ENCODE results near the gene ANTXRL. TPM values are rescaled to one million over a fixed set of nuclear protein-coding genes. Genes with fewer than 3 reads are reported as not detected.
"Not testable (repeated sequence)": the region's sequence is repeated elsewhere in the genome, so short reads cannot be mapped to it uniquely, and the experiment has no call there.

The ANTXRL gene
- total RNA-seq, 4 donors from 2014 or later = not detected

DNA sequence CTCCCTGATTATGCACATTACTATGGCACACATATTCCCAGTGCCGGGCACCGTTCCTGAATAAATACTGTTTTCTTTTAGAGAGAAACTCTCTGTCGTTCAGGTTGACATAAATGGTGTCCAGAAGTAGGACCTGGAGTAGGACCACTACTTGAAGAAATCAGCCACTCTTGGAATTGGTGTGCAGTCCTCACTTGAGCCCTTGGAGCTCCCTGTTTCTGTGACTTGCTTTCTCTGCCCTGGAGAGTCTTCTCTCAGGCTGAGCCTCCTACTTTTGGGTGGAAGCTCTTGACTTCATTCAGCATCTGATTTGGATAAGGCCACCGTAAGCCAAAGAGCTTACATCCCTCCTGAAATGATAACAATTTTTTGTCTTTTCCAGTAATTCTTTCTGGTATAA lies 29.7 kb upstream of the ANTXRL start:
- Histone ChIP-seq H3K9me3 (no peaks in the 10 kb centered on the region), H3K4me1 (peaks cover 0 to 5% (median 0%) of the 10 kb centered on the region in 3 donors), H3K27ac (no peak overlapping the region), H3K36me3 (no peaks in the 10 kb centered on the region), H3K4me3 (no peak overlapping the region), H3K27me3 (no peaks in the 10 kb centered on the region)
- TF ChIP-seq, protein P1, sequence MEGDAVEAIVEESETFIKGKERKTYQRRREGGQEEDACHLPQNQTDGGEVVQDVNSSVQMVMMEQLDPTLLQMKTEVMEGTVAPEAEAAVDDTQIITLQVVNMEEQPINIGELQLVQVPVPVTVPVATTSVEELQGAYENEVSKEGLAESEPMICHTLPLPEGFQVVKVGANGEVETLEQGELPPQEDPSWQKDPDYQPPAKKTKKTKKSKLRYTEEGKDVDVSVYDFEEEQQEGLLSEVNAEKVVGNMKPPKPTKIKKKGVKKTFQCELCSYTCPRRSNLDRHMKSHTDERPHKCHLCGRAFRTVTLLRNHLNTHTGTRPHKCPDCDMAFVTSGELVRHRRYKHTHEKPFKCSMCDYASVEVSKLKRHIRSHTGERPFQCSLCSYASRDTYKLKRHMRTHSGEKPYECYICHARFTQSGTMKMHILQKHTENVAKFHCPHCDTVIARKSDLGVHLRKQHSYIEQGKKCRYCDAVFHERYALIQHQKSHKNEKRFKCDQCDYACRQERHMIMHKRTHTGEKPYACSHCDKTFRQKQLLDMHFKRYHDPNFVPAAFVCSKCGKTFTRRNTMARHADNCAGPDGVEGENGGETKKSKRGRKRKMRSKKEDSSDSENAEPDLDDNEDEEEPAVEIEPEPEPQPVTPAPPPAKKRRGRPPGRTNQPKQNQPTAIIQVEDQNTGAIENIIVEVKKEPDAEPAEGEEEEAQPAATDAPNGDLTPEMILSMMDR (IDR thresholded peaks at IDR 0.05) = no peak
- intact Hi-C loops (cut with DNase I) = no loop called here
- 57 to 62% methylated on average over 4 of the region's 4 CpGs for WGBS, 2 donors
- DNase-seq = no peak

DNA sequence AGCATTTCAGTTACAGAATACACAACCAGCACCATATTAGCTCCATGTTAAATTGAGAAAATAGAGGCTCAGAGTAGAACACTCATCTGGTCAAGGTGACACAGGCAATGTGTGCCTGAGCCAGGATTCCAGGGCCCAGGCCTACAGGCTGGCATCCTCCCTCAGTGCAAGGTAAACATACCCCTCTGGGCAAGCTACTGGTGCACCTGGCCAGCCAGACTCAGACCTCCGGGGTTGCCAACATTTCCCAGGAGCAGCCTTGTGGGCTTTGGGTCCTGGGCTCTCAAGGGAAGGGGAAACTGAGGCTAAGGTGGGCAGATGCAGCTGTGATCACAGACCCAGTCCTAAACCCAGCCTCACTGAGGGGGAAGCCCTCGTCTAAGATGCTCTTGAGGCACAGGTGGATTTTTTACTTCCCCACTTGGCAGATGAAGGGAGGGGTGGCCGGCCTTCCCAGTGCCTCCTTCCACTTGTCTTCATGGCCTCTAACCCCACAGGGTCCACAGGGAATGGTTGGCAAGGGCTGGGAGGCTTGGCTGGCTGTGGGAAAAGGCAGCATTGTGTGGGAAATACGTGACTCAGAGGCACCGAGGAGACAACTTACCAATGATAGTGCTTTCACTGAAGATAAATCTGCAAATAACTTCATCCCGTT lies 23.8 kb upstream of the ANTXRL start:
- H3K36me3 ChIP-seq; intact Hi-C loops (cut with DNase I); H3K27ac ChIP-seq; DNase-seq; H3K4me1 ChIP-seq; H3K4me3 ChIP-seq; H3K27me3 ChIP-seq; H3K9me3 ChIP-seq: not testable (repeated sequence)
- WGBS, 2 donors = 89 to 100% methylated on average over 1 to 5 of the region's 6 CpGs

DNA sequence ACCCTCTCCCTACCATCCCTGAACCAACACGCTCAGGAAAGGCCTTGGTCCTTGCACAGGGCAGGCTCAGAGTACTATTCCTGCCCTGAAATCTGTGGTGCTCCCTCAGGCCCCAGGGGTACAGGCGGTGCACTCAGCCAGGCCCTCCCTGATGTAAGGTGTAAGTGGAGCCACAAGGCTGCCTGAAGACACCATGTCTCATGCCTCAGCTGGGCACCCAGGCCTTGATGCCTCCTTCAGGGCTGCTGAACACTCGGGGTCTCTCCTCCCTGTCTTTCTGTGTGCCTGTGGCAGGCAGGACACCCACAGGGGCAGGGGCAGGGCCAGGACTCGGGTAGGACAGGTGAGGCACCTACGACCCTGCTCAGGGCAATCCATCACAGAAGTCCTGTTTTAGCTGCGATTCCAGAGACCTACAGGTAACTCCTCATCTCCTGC lies 22.9 kb upstream of the ANTXRL start:
- TF ChIP-seq, protein P1 (IDR thresholded peaks at IDR 0.05) = no peak
- no peak for TF ChIP-seq POLR2A (IDR thresholded peaks at IDR 0.05)
- H3K27me3 ChIP-seq = no peaks in the 10 kb centered on the region
- no peak overlapping the region for H3K27ac ChIP-seq
- DNase-seq = no peak
- H3K4me1 ChIP-seq = no peaks in the 10 kb centered on the region
- intact Hi-C loops (cut with DNase I) = no loop called here
- no peaks in the 10 kb centered on the region for H3K36me3 ChIP-seq
- 80 to 100% methylated on average over 1 of the region's 6 CpGs for WGBS, 2 donors
- H3K4me3 ChIP-seq = no peak overlapping the region
- H3K9me3 ChIP-seq = no peaks in the 10 kb centered on the region

DNA sequence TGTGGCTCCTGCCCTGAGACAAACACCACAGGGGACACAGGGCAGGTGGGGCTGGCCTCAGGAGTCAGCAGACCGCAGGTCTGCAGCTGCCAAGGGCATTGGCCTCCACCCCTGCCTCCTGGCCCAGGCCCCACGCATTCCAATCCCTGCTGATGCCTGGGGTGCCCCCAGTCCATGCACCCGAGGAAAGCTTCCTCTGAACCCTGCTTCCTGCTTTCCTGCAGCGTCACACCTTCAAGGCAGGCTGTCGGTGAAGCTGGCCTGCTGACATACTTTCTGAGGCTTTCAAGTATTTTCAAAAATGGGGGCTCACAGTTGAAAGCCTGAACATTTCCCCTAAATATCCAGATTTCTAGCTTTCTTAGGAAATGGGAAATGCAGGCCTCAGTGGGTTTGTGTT lies 22.5 kb upstream of the ANTXRL start:
- no peaks in the 10 kb centered on the region for H3K36me3 ChIP-seq
- WGBS, 2 donors = 60 to 88% methylated on average over 1 to 5 of the region's 5 CpGs
- DNase-seq = no peak
- no peak overlapping the region for H3K27ac ChIP-seq
- H3K4me3 ChIP-seq = no peak overlapping the region
- H3K4me1 ChIP-seq = no peaks in the 10 kb centered on the region
- no peak for TF ChIP-seq POLR2A (IDR thresholded peaks at IDR 0.05)
- H3K27me3 ChIP-seq = no peaks in the 10 kb centered on the region
- intact Hi-C loops (cut with DNase I) = no loop called here
- no peaks in the 10 kb centered on the region for H3K9me3 ChIP-seq

DNA sequence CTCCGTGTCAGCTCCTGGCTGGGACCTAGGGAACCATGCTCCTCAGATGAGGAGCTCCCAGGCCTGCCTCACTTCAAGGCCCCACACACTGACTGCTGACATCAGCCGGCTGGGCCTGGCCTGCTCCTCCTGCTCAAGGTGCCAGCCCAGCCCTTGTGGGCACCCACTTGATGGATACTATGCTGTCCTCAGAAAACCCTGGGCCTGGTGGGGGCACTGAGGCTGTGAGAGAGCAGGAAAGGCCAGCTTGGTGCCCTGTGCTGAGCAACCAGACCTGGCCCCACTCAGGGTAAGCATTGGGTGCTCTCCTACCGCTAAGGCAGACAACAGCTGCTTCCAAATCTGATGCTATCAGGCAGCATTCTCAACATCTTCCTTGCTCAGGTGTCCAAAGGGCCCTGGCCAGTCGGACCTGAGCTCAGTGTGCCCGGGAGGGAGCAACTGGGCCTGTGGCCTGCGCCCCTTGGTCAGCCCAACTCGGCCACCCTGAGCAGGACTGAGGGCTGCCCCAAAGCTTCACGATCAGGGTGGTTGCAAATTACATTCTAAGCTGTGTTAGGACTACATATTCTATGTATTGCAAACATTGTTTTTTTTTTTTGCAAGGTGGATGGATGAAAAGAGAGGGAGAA lies 21.9 kb upstream of the ANTXRL start:
- intact Hi-C loops (cut with DNase I) = no loop called here

DNA sequence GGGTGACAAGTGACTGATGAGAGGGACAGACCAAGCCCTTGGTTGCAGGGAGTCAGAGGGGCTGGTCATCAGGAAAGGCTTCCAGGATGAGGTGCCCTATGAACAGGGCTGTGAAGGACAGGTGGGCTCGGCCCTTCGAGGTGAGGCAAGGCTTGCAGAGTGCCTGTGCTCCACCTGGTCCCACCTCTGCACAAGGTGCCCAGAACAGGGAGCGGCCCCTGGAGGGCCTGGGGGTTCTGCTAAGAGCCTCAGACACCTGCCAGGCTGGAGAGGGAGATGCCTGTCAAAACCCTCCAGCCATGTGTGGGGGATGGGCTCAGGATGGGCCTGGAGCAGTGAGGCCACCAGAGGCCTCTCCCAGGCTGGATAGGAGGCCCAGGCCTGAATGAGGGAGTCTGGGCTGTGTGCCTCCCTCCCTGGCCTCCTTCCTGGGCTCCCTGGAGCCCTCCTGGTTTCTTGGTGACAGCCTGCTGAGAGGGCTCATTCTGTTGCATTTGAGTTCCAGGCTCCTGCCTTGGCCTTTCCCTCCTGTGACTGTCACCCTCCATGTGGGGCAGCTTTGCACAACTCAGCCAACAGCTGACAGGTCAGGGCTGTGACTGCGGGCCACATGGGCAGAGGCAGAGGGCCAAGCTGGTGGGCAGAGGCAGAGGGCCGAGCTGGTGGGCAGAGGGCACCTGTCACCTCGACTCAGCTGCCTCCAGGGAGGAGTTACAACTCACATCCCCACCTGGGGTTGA lies 21.1 kb upstream of the ANTXRL start:
- H3K27ac ChIP-seq; H3K27me3 ChIP-seq; intact Hi-C loops (cut with DNase I); H3K36me3 ChIP-seq; DNase-seq; H3K9me3 ChIP-seq; H3K4me1 ChIP-seq; H3K4me3 ChIP-seq: not testable (repeated sequence)
- WGBS, 2 donors = 79% methylated on average over 3 of the region's 6 CpGs; no CpG with 5 or more reads in 1 of the 2 donors

More for the DNA sequence above, 21.9 kb upstream of the ANTXRL start:
- Histone ChIP-seq H3K27me3 (no peaks in the 10 kb centered on the region), H3K36me3 (no peaks in the 10 kb centered on the region), H3K4me3 (no peak overlapping the region), H3K4me1 (no peaks in the 10 kb centered on the region), H3K27ac (no peak overlapping the region), H3K9me3 (no peaks in the 10 kb centered on the region)
- no peak for DNase-seq
- no peak for TF ChIP-seq POLR2A (IDR thresholded peaks at IDR 0.05)
- TF ChIP-seq, protein P1 (IDR thresholded peaks at IDR 0.05) = no peak
- 87 to 100% methylated on average over 2 to 4 of the region's 8 CpGs for WGBS, 2 donors

Data from esophagus squamous epithelium (tissue), 5 donors.